Fibroblast of lung (primary cell): ENCODE results near the gene STXBP5. TPM values are rescaled to one million over a fixed set of nuclear protein-coding genes. Genes with fewer than 3 reads are reported as not detected.

Source experiments
- DNase-seq, 2 donors: peaks; one replicate each; pipeline versions ENCODE4 v3.0.0 to v3.0.0-alpha.2; 2010; ENCODE audit warnings: low read depth in 2 of 2
- H2AFZ ChIP-seq: 2 replicates; pipeline ENCODE4 v1.5.1; 2012; ENCODE audit warnings: low read length, control low read depth, inconsistent platforms
- H3K27ac ChIP-seq: 2 replicates; pipeline ENCODE4 v1.5.1; 2011; ENCODE audit warnings: low read length, control low read depth; ENCODE audit not compliant: insufficient read depth
- H3K27me3 ChIP-seq: 2 replicates; pipeline ENCODE4 v1.5.1; 2011; ENCODE audit warnings: mild to moderate bottlenecking, low read length; ENCODE audit not compliant: control insufficient read depth, insufficient read depth
- H3K36me3 ChIP-seq: 2 replicates; pipeline ENCODE4 v1.5.1; 2011; ENCODE audit warnings: low read length; ENCODE audit not compliant: control insufficient read depth, insufficient read depth
- H3K4me1 ChIP-seq: 2 replicates; pipeline ENCODE4 v1.5.1; 2011; ENCODE audit warnings: low read length; ENCODE audit not compliant: control insufficient read depth, insufficient read depth; ENCODE audit errors: extremely low read depth
- H3K4me2 ChIP-seq: 2 replicates; pipeline ENCODE4 v1.5.1; 2011; ENCODE audit warnings: low read length, control low read depth; ENCODE audit not compliant: insufficient read depth; ENCODE audit errors: extremely low read depth
- H3K4me3 ChIP-seq, 4 experiments: fragments of 200-600 bp in 1 of 4; sonication (generic) in 1 of 4; replicated peaks in 1 of 4; 2 replicates each; pipeline ENCODE4 v1.5.1; 2011 to 2016; ENCODE audit warnings: low read length in 4 of 4, low read depth in 3 of 4, mild to moderate bottlenecking in 3 of 4, control low read depth in 2 of 4, inconsistent platforms in 1 of 4, mixed read lengths in 1 of 4; ENCODE audit not compliant: insufficient read depth in 1 of 4; ENCODE audit errors: control extremely low read depth in 1 of 4
- H3K79me2 ChIP-seq: 2 replicates; pipeline ENCODE4 v1.5.1; 2012; ENCODE audit warnings: mild to moderate bottlenecking, low read length, inconsistent platforms; ENCODE audit not compliant: control insufficient read depth, insufficient read depth
- H3K9ac ChIP-seq: 2 replicates; pipeline ENCODE4 v1.5.1; 2011; ENCODE audit warnings: mild to moderate bottlenecking, low read length, control low read depth; ENCODE audit not compliant: insufficient read depth
- H3K9me3 ChIP-seq: 2 replicates; pipeline ENCODE4 v1.5.1; 2012; ENCODE audit warnings: low read depth, low read length; ENCODE audit not compliant: control insufficient read depth, insufficient read depth
- H4K20me1 ChIP-seq: 2 replicates; pipeline ENCODE4 v1.5.1; 2011; ENCODE audit warnings: low read length; ENCODE audit not compliant: control insufficient read depth, insufficient read depth; ENCODE audit errors: extremely low read depth
- CTCF ChIP-seq, 2 donors: IDR thresholded peaks in 1 of 2; conservative IDR thresholded peaks in 1 of 2; 1 replicate in 1 of 2; 2 replicates in 1 of 2; pipeline ENCODE4 v1.5.1; 2011 to 2012; ENCODE audit warnings: low read length in 2 of 2, control low read depth in 1 of 2, inconsistent platforms in 1 of 2, low read depth in 1 of 2, mild to moderate bottlenecking in 1 of 2
- EZH2 ChIP-seq: IDR thresholded peaks from 2 replicates; pipeline ENCODE4 v1.5.1; 2012; ENCODE audit warnings: low read length, control low read depth, mild to moderate bottlenecking; ENCODE audit errors: missing control alignments
- polyA plus RNA-seq, 2 donors: library from polyadenylated mRNA; depleted of rRNA in 1 of 2; stranded (reverse) in 1 of 2; unstranded in 1 of 2; fragments of >200 nt; gene quantifications; 2 replicates each; pipeline ENCODE4 v1.2.1, GENCODE V29; 2011 to 2012; ENCODE audit warnings: missing spikeins in 1 of 2
- total RNA-seq: library from RNA; depleted of rRNA; stranded (reverse); fragments of >200 nt; gene quantifications from 2 replicates; pipeline ENCODE4 v1.2.1, GENCODE V29; 2014

Gene STXBP5
- total and polyA plus RNA-seq, 2 donors (not counting 1 experiment from before 2014, with no cell fraction given): 27.6 to 90.7 TPM

DNA sequence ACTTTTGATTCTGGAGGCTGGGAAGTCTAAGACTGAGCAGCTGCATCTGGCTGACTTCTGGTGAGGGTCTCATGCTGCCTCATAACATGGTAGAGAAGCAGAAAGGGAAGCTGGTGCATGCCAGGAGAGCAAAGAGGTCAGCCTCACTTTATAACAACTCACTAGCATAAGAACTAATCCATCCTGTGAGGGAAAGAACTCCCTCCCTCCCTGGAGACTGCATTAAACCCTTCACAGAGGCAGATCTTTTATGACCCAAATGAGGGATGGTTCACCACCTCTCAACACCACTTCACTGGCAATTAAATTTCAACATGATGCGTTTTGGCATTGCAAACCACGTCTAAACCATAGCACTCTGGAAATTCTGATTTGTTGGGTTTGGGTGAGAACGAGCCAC is 33.9 kb downstream of the STXBP5 start:
- Histone ChIP-seq H3K4me2 (no peak overlapping the region), H3K79me2 (no peaks in the 10 kb centered on the region), H2AFZ (no peak overlapping the region), H3K27me3 (no peaks in the 10 kb centered on the region), H3K4me1 (no peaks in the 10 kb centered on the region), H3K27ac (no peak overlapping the region), H3K4me3 (no peak overlapping the region), H4K20me1 (no peaks in the 10 kb centered on the region), H3K9ac (no peak overlapping the region), H3K9me3 (no peaks in the 10 kb centered on the region), H3K36me3 (no peaks in the 10 kb centered on the region)
- TF ChIP-seq EZH2 (no peak), CTCF (conservative IDR thresholded peaks at IDR 0.05 in 1 of 2, IDR thresholded peaks at IDR 0.05 in 1 of 2; ENCODE audit: low read depth in 1 of 2, low read length in 2 of 2) (no peak)
- DNase-seq: no peak

DNA sequence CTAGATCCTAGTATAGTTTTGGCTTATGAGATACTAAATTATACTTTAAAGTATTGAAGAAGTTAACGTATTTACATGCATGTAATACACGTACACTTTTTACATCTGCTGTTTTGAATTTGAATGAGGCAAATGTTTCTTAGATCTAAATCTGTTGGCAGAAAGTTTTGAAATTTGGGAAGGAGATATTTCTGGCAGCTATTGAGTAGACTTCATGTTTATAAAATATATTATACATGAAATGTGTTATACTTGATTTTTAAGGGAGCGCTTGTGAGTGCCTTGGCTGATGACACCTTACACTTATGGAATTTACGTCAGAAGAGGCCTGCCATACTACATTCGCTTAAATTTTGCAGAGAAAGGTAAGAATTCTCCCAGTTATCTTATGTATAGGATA is 34.7 kb downstream of the STXBP5 start:
- no peak overlapping the region for H3K9ac ChIP-seq
- no peaks in the 10 kb centered on the region for H4K20me1 ChIP-seq
- H3K36me3 ChIP-seq: no peaks in the 10 kb centered on the region
- no peak overlapping the region for H3K4me3 ChIP-seq
- H3K27me3 ChIP-seq: no peaks in the 10 kb centered on the region
- no peaks in the 10 kb centered on the region for H3K4me1 ChIP-seq
- DNase-seq: no peak
- H3K27ac ChIP-seq: no peak overlapping the region
- no peaks in the 10 kb centered on the region for H3K79me2 ChIP-seq
- TF ChIP-seq CTCF (conservative IDR thresholded peaks at IDR 0.05 in 1 of 2, IDR thresholded peaks at IDR 0.05 in 1 of 2; ENCODE audit: low read depth in 1 of 2, low read length in 2 of 2) (no peak), EZH2 (no peak)
- no peak overlapping the region for H2AFZ ChIP-seq
- no peak overlapping the region for H3K4me2 ChIP-seq
- no peaks in the 10 kb centered on the region for H3K9me3 ChIP-seq

DNA sequence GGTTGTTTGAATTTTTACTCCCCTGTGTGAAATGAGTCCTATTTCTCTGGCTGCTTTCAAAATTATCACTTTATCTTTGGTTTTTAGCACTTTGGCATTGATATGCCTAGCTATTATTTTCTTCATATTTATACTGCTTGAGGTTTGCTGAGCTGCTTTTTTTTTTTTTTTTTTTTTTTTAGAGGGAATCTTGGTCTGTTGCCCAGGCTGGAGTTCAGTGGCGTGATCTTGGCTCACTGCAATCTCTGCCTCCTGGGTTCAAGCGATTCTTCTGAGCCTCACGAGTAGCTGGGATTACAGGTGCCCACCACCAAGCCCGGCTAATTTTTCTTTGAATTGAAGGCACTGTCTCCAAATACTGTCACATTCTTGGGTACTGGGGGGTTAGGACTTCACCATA is 40.6 kb downstream of the STXBP5 start:
- DNase-seq: peak; percentile 3 to 31
- no peak overlapping the region for H2AFZ ChIP-seq
- H3K4me1 ChIP-seq: no peaks in the 10 kb centered on the region
- peaks cover 2% of the 10 kb centered on the region for H3K79me2 ChIP-seq
- no peaks in the 10 kb centered on the region for H4K20me1 ChIP-seq
- peaks cover 2% of the 10 kb centered on the region for H3K36me3 ChIP-seq
- H3K4me3 ChIP-seq: no peak overlapping the region
- H3K9me3 ChIP-seq: no peaks in the 10 kb centered on the region
- H3K27me3 ChIP-seq: no peaks in the 10 kb centered on the region
- TF ChIP-seq CTCF (conservative IDR thresholded peaks at IDR 0.05 in 1 of 2, IDR thresholded peaks at IDR 0.05 in 1 of 2; ENCODE audit: low read depth in 1 of 2, low read length in 2 of 2) (no peak), EZH2 (no peak)
- H3K4me2 ChIP-seq: no peak overlapping the region
- no peak overlapping the region for H3K9ac ChIP-seq
- no peak overlapping the region for H3K27ac ChIP-seq
